ENCODE results near the gene FLOT1. TPM values are rescaled to one million over a fixed set of nuclear protein-coding genes. Genes with fewer than 3 reads are reported as not detected.

The FLOT1 gene
- total and polyA plus RNA-seq, 9 of the 15 experiments (the other 6 are each of a cell fraction or from before 2014, with no cell fraction given) = 11.7 to 149 (median 118) TPM

DNA sequence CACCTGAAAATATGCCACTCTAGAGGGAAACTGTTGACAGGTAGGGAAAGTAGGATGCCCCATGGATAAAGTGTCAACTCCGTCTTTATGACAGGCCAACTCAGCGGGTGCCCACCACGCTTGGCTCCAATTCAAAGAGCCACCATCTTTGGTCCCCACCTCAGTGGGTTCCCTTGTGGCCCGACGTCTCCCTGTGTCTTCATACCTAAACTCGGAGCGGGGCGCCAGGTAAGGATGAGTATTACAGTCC is 25.7 kb downstream of the FLOT1 start (continued):
- TF ChIP-seq ZNF695 (CRISPR knock-in tag; IDR thresholded peaks at IDR 0.05) (no peak), NFRKB (IDR thresholded peaks at IDR 0.05; ENCODE audit: low read depth) (peak; percentile 99), CHD1 (IDR thresholded peaks at IDR 0.05; ENCODE audit: low read length) (peak; percentile 98), PHF20 (IDR thresholded peaks at IDR 0.05; ENCODE audit: partially characterized antibody) (peak; percentile 35), GATAD2A (IDR thresholded peaks at IDR 0.05) (peak; percentile 58; the same call in 1 of the 2 replicates), ZNF57 (CRISPR knock-in tag; IDR thresholded peaks at IDR 0.05) (no peak), TAF7 (tag; IDR thresholded peaks at IDR 0.05) (peak; percentile 70; the same call in 1 of the 2 replicates), BRD4 (IDR thresholded peaks at IDR 0.05) (peak; percentile 97), ZSCAN29 (IDR thresholded peaks at IDR 0.05) (0 out of 2 replicates have a peak, but pooled peaks have one; percentile 20), SUPT5H (IDR thresholded peaks at IDR 0.05) (peak; percentile 49), SMAD1 (IDR thresholded peaks at IDR 0.05; ENCODE audit: low read depth, low read length, partially characterized antibody) (no peak), ATF7 (IDR thresholded peaks at IDR 0.05) (no peak)
- TF ChIP-seq, protein P1, sequence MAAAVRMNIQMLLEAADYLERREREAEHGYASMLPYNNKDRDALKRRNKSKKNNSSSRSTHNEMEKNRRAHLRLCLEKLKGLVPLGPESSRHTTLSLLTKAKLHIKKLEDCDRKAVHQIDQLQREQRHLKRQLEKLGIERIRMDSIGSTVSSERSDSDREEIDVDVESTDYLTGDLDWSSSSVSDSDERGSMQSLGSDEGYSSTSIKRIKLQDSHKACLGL (CRISPR knock-in tag; IDR thresholded peaks at IDR 0.05; ENCODE audit: borderline replicate concordance, poor library complexity, severe bottlenecking) = no peak
- TF ChIP-seq, protein P2, sequence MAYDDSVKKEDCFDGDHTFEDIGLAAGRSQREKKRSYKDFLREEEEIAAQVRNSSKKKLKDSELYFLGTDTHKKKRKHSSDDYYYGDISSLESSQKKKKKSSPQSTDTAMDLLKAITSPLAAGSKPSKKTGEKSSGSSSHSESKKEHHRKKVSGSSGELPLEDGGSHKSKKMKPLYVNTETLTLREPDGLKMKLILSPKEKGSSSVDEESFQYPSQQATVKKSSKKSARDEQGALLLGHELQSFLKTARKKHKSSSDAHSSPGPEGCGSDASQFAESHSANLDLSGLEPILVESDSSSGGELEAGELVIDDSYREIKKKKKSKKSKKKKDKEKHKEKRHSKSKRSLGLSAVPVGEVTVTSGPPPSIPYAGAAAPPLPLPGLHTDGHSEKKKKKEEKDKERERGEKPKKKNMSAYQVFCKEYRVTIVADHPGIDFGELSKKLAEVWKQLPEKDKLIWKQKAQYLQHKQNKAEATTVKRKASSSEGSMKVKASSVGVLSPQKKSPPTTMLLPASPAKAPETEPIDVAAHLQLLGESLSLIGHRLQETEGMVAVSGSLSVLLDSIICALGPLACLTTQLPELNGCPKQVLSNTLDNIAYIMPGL (CRISPR knock-in tag; IDR thresholded peaks at IDR 0.05) = peak; percentile 21; the same call in 1 of the 2 replicates
- TF ChIP-seq, protein P3, sequence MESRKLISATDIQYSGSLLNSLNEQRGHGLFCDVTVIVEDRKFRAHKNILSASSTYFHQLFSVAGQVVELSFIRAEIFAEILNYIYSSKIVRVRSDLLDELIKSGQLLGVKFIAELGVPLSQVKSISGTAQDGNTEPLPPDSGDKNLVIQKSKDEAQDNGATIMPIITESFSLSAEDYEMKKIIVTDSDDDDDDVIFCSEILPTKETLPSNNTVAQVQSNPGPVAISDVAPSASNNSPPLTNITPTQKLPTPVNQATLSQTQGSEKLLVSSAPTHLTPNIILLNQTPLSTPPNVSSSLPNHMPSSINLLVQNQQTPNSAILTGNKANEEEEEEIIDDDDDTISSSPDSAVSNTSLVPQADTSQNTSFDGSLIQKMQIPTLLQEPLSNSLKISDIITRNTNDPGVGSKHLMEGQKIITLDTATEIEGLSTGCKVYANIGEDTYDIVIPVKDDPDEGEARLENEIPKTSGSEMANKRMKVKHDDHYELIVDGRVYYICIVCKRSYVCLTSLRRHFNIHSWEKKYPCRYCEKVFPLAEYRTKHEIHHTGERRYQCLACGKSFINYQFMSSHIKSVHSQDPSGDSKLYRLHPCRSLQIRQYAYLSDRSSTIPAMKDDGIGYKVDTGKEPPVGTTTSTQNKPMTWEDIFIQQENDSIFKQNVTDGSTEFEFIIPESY (CRISPR knock-in tag; IDR thresholded peaks at IDR 0.05) = no peak
- TF ChIP-seq, protein P4, sequence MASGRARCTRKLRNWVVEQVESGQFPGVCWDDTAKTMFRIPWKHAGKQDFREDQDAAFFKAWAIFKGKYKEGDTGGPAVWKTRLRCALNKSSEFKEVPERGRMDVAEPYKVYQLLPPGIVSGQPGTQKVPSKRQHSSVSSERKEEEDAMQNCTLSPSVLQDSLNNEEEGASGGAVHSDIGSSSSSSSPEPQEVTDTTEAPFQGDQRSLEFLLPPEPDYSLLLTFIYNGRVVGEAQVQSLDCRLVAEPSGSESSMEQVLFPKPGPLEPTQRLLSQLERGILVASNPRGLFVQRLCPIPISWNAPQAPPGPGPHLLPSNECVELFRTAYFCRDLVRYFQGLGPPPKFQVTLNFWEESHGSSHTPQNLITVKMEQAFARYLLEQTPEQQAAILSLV (tag; IDR thresholded peaks at IDR 0.05) = no peak
- TF ChIP-seq, protein P5, sequence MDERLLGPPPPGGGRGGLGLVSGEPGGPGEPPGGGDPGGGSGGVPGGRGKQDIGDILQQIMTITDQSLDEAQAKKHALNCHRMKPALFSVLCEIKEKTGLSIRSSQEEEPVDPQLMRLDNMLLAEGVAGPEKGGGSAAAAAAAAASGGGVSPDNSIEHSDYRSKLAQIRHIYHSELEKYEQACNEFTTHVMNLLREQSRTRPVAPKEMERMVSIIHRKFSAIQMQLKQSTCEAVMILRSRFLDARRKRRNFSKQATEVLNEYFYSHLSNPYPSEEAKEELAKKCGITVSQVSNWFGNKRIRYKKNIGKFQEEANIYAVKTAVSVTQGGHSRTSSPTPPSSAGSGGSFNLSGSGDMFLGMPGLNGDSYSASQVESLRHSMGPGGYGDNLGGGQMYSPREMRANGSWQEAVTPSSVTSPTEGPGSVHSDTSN (CRISPR knock-in tag; IDR thresholded peaks at IDR 0.05; ENCODE audit: low read depth) = no peak
- TF ChIP-seq, protein P5 (tag; conservative IDR thresholded peaks at IDR 0.05; ENCODE audit: low read depth) = no peak
- TF ChIP-seq, protein P6, sequence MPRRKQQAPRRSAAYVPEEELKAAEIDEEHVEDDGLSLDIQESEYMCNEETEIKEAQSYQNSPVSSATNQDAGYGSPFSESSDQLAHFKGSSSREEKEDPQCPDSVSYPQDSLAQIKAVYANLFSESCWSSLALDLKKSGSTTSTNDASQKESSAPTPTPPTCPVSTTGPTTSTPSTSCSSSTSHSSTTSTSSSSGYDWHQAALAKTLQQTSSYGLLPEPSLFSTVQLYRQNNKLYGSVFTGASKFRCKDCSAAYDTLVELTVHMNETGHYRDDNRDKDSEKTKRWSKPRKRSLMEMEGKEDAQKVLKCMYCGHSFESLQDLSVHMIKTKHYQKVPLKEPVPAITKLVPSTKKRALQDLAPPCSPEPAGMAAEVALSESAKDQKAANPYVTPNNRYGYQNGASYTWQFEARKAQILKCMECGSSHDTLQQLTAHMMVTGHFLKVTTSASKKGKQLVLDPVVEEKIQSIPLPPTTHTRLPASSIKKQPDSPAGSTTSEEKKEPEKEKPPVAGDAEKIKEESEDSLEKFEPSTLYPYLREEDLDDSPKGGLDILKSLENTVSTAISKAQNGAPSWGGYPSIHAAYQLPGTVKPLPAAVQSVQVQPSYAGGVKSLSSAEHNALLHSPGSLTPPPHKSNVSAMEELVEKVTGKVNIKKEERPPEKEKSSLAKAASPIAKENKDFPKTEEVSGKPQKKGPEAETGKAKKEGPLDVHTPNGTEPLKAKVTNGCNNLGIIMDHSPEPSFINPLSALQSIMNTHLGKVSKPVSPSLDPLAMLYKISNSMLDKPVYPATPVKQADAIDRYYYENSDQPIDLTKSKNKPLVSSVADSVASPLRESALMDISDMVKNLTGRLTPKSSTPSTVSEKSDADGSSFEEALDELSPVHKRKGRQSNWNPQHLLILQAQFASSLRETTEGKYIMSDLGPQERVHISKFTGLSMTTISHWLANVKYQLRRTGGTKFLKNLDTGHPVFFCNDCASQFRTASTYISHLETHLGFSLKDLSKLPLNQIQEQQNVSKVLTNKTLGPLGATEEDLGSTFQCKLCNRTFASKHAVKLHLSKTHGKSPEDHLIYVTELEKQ (CRISPR knock-in tag; IDR thresholded peaks at IDR 0.05) = no peak
